Glomerular endothelial cell (primary cell): ENCODE measurements around the gene KRTAP5-8. TPM values are rescaled to one million over a fixed set of nuclear protein-coding genes. Genes with fewer than 3 reads are reported as not detected.
"Not testable (repeated sequence)": the region's sequence is repeated elsewhere in the genome, so short reads cannot be mapped to it uniquely, and the experiment has no call there.

Experiments used
- DNase-seq: peaks from one replicate; pipeline ENCODE4 v3.0.0-alpha.2; 2011; ENCODE audit warnings: low read depth, low spot score; ENCODE audit errors: extremely low read depth
- total RNA-seq: library from RNA; depleted of rRNA; stranded (reverse); fragments of >200 nt; gene quantifications from 2 replicates; pipeline ENCODE4 v1.2.3, GENCODE V29; 2015

Gene KRTAP5-8
- total RNA-seq, 1 donor from 2014 or later, result not detected

DNA sequence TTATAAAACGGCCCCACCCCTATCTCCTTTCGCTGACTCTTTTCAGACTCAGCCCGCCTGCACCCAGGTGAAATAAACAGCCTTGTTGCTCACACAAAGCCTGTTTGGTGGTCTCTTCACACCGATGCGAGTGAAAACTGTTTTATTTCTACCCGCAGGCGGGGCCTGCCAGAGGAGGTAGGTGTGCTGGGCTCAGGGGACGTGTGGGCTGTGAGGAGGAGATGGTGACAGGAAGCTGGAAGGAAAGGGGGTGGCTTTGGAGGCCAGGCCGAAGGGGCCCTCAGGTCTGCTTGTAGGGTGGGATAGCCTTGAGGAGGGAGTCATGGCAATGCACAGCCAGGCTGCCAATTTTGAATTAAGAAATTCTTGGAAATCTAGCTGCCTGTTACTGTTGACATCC lies 32.0 kb upstream of the KRTAP5-8 start:
- no peak for DNase-seq

DNA sequence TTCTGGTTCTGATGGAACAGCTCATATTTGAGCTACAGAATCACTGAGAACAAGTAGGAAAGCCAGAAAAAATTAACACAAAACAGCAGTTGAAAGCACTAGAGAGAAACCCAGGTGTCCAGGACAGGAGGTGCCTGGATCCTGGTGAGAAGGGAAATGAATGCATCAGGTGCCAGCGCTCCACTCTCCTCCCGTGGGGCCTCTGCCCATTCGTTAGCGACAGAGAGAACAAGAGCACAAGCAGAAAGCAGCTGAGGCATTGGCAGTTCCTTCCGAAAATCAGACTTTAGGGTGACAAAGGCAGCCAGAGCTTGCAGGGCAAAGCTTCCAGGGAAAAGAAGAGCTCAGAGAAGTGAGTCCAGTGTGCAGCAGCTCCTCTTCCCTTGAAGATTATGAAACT lies 30.7 kb upstream of the KRTAP5-8 start:
- no peak for DNase-seq

DNA sequence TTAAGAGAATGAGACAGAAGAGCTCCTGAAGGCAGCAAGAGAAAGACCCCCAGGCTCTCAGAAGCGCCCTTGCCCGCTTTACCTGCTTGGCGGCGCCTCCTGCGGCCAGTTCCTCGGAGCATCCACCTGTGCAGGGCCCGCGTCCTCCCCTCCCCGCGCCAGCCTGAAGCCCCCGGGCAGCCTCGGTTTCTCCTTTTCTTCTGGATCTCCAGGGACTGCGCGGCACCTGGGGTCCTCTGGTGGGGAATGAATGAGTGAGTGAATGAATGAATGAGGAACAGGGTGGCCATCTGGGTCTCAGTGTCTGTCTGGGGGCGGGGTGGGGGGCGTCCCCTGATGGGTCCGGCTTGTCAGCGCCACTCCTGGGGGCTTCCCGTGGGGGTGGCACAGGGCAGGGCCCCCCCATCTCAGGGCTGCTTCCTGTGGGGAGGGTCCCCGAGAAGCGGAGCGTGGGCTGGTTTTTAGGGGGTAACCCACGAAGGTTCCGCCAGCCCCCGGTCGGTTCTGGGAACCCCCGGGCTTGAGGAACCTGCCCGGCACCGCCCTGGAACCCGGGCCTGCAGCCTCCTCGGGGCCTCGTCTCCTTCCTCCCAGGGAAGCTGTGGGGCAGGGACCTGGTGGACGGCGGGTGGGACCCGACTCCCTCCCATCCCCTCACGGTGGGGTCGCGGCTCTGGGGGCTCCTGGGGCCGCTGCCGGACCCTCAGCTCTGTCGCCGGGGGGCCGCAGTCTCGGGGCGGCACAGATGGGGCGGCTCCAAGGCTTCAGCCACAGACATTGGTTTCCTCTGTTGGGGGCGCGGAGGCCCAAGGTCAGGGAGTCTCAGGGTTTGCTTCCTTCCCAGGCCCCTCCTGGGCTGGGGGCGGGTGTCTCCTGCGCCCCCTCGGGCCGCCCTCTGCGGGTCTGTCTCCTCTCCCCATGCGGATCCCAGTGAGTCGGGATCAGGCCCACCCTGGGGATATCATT lies 19.0 kb upstream of the KRTAP5-8 start:
- no peak for DNase-seq

DNA sequence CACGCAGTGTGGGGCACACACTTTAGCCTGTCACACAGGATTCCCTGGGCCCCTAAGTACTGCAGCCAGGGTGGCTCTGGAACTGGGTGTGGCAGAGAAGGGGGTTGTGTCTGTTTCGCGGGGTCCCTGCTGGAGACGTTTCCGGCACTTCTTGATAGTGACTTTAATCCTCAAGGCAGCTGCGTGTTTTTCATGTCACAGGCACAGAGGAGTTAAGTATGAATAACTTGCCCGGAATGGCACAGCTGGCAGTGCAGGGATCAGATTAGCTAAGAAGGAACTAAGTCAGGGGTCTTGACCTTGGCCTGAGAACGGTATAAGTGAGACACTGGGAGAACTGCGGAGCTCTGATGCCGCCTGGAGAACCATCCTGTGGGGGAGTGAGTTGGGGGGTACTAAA lies 18.3 kb upstream of the KRTAP5-8 start:
- DNase-seq, result no peak

DNA sequence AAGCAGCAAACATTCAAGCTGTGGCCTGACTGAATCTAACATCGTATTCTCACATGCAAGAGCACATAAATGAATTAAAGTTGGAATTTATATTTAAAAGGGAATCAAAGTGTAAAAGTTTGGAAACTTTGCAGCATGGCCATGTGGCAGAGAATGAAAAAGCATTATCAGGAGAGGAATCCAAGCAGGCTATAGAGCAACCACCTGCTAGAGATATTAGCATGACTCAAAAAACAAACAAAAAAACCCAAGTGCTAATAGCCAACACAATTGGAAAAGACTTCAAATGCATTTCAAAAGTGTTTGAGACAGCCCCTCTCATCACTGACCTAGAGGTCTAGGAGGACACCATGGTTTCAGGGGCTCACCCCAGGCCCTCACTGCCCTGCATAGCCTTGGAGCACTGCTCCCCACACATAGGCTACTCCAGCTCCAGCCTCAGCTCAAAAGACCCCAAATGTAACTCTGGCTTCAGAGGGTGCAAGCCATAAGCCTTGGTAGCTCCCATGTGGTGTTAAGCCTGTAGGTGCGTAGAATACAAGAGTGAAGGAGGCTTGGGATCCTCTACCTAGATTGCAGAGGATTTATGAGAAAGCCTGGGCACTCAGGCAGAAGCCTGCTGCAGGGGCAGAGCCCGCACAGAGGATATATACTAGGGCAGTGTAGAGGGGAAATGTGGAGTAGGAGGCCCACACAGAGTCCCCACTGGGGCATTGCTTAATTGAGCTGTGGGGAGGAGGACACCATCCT lies 12.5 kb upstream of the KRTAP5-8 start:
- no peak for DNase-seq

DNA sequence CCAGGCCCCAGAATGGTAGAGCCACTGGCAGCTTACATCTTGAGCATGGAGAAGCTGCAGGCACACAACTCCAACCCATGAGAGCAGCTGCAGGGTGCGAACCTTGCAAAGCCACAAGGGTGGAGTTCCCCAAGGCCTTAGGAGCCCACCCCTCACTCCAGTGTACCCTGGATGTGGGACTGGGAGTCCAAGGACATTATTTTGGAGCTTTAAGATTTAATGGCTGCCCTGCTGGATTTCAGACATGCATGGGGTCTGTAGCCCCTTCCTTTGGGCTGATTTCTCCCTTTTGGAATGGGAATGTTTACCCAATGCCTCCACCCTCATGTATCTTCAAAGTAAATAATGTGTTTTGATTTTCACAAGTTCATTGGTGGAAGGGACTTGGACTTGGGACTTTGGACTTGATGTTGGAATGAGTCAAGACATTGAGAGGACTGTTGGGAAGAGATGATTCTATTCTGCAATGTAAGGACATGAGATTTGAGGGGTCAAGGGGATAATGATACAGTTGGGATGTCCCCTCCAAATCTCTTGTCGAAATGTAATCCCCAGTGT lies 11.8 kb upstream of the KRTAP5-8 start:
- no peak for DNase-seq

DNA sequence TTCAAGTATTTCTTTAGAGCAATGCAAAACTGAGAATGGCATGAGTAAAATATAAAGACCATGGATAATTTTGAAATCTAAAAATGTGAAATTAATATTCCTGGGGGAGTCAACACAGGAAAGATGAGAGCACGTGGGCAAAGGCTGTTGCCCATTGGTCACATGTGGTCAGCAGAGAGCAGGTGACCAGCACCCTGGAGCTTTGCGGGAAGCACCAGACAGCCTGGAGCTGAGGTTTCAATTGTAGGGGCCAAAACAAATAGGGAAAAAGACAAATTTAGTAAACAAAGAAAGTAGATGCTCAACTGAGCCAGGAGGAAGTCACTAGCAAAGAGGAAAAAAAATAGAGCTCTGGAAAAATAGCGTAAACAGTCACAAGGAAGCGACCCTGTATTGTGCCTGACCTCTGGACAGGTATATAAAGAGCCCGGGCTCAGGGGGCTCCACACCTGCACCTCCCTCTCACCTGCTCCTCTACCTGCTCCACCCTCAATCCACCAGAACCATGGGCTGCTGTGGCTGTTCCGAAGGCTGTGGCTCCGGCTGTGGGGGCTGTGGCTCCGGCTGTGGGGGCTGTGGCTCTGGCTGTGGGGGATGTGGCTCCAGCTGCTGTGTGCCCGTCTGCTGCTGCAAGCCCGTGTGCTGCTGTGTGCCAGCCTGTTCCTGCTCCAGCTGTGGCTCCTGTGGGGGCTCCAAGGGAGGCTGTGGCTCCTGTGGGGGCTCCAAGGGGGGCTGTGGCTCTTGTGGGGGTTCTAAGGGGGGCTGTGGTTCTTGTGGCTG lies 10.8 kb upstream of the KRTAP5-8 start, which contains the start of gene KRTAP5-7:
Gene KRTAP5-7 (plus strand): TSS at position 472 of the 780 bp plus-strand sequence. CDS start 34 bp downstream, at position 506.
- DNase-seq, result not testable (repeated sequence)

DNA sequence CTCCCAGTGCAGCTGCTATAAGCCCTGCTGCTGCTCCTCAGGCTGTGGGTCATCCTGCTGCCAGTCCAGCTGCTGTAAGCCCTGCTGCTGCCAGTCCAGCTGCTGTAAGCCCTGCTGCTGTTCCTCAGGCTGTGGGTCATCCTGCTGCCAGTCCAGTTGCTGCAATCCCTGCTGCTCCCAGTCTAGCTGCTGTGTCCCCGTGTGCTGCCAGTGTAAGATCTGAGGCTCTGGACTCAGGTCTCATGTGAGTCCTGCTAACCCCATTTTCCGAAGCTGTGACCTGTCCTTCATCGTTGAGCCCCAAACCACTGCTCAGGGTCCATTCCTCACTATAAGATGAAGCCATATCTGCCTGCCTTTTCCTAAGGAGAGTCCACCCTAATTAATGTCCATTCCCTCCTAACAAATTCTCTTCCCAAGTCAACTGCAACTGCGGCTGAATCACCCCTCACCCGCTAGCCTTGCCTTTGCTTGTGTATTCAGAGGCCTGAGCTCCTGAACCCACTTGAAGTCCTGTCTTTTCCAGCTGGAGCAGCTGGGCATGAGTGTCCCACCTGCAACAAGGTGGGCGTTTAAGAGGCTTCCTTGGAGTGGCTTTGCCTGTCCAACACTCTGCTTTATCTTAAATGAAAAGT lies 10.1 kb upstream of the KRTAP5-8 start:
- no peak for DNase-seq

DNA sequence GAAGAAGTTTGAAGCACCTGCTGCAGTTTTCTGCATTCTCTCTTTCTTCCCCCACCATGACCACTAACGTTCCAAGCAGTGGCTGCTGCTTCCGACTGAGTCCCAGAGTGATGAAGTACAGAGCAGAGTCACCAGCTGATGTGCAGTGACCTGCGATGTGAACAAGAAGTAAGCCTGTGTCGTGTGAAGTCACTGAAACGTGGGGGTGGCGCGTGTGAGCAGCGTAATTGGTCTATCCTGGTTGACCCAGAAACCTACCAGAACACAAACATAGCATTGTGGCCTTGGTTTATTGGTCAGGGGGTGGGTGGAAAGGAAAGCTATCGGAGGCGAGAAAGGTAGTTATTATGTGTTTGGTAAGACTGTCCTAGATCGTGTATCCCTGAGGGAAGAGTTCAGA lies 7.2 kb upstream of the KRTAP5-8 start:
- no peak for DNase-seq

DNA sequence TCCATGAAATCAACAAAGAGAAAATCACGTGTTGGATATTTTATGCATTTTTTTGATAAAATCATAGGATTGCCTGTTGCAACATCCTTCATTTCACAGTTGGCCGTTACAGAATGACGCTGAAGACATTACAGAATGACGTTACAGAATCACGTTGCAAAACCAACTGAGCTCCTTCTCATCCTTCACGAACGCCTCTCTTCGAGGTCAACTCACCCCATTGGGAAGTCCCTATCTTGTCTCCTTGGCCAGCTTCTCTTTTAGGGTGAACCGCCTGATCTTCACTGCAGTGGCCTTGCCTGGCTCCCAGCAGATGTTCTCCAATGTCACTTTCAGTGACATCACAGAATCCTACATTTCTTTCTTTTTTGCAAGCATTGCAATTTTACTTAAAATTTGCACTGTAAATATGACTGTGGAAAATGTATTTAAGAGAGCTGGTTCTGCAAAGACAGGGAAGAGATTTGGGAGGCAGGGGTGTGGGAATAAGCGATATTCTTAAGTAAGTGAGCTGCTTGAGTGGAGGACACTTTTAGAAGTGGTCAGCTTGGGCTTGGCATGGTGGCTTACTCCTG lies 5.7 kb upstream of the KRTAP5-8 start:
- DNase-seq, result no peak

DNA sequence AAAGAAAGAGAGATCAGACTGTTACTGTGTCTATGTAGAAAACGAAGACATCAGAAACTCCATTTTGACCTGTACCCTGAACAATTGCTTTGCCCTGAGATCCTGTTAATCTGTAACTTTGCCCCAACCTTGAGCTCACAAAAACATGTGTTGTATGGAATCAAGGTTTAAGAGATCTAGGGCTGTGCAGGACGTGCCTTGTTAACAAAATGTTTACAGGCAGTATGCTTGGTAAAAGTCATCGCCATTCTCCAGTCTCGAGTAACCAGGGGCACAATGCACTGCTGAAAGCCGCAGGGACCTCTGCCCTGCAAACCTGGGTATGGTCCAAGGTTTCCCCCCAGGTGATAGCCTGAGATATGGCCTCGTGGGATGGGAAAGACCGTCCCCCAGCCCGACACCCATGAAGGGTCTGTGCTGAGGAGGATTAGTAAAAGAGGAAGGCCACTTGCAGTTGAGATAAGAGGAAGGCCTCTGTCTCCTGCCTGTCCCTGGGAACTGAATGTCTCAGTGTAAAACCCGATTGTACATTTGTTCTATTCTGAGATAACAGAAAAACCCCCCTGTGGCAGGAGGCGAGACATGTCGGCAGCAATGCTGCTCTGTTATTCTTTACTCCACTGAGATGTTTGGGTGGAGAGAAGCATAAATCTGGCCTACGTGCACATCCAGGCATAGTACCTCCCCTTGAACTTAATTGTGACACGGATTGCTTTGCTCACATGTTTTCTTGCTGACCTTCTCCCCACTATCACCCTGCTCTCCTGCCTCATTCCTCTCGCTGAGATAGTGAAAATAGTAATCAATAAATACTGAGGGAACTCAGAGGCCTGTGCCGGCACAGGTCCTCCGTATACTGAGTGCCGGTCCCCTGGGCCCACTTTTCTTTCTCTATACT lies 2.9 kb upstream of the KRTAP5-8 start:
- not testable (repeated sequence) for DNase-seq

DNA sequence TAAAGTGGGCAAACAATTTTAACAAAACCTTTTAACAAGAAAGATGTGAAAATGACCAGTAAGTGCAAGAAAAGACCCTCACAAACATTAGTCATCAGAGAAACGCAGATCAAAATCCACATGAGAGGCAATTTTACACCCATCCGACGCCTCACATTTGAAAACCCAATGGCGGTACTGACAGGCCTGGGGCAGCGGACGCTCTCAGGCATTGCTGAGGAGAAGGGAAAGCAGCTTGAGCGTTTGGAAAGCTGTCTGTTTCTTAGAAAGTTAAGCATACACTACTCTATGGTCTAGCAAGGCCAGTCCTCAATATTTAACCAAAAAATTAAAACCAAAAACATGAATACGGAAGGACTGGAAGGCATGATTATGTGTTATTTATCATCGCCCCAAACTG lies 2.0 kb upstream of the KRTAP5-8 start:
- DNase-seq, result no peak

DNA sequence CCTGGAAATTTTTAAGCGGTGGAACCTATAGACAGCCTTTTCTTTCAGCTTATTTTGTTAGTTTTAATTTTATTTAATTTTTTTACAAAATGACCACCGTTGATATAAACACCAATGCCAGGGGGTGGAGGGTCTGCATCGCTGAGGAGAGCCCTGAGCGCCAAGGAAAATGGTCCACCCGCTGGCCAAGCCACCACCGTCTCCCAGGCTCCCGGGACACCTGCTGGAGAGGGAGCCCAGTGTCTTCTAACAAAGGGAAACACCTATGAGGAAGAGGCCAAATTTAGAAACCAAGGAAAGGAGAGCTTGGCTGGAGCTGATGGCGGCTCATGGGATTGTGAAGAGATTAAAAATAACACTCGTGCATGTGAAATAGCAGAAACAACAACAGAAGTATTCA lies 288 bp upstream of the KRTAP5-8 start:
- no peak for DNase-seq

DNA sequence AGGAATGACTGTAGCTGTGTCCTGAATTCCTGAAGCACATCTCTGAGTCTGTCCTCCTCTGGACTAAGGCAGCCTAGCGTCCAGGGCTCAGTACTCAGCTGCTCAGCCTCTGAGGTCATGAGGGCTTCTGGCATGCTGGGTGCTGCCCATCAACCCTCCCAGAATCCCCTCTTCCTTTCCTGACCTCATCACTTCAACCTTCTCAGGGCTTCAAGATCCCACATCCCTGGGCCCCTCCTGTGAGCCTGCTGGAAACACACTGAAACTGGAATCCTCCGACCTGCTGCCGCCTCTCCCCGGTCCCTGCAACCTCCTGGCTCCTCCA lies 803 bp downstream of the KRTAP5-8 start:
- no peak for DNase-seq

DNA sequence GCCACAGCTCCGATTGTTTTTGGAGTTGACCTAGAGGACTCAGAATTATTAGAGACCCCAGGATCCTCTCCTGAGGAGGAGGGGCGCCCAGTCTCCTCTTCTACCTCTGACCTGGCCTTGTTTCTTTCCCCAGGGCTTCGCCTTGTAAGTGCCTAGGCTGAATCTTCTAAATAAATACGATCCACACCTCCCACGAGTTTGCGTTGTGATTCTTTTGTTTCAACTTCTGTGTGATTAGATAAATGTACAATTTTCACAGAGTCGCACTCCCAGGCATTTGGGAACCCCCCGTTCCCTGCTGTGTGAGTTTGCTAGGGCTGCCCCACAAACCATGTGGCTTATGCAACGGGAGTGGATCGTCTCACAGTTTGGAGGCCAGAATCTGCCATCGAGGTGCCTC lies 1.2 kb downstream of the KRTAP5-8 start:
- no peak for DNase-seq

DNA sequence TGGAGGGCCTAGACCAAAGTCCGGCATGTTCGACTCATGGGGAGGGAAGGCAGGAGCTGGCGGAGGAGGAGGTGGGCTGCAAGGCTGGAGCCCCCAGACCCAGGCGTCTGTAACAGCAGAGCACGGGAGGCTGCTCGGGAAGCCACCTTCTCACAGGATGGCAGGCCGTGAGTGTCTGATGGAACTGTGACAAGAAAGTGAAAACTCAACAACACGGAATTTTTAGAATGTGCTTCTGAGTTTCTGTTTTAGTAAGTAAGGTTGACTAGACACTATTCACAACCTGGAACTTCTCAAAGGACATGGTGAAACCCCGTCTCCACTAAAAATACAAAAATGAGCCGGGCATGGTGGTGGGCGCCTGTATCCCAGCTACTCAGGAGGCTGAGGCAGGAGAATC lies 2.1 kb downstream of the KRTAP5-8 start:
- DNase-seq, result not testable (repeated sequence)

DNA sequence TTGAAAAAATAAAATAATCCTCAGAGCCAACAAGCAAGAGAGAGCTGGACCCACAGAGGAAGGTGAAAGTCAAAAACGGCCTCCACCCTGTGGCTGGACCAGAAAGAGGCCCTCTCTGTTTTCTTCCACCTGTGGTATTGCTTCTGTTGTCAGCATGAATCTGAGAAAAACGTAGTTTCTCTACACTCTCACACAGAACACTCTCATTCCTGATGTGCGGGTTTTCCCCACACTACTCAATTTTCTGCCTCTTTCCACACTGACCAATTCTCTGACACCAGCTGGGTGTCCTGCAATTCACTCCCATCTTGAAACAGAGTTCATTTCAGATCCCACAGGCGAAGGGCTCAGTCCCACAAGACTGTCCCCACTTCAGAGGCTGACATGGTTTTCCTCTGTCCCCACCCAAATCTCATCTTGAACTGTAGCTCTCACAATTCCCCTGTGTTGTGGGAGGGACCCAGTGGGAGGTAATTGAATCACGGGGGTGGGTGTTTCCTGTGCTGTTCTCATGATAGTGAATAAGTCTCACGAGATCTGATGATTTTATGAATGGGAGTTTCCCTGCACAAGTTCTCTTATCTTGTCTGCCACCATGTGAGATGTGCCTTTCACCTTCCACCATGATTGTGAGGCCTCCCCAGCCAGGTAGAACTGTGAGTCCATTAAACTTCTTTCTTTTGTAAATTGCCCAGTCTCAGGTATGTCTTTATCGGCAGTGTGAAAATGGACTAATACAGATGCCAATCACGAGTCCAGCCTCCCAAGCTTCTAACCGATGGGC lies 2.9 kb downstream of the KRTAP5-8 start:
- not testable (repeated sequence) for DNase-seq

DNA sequence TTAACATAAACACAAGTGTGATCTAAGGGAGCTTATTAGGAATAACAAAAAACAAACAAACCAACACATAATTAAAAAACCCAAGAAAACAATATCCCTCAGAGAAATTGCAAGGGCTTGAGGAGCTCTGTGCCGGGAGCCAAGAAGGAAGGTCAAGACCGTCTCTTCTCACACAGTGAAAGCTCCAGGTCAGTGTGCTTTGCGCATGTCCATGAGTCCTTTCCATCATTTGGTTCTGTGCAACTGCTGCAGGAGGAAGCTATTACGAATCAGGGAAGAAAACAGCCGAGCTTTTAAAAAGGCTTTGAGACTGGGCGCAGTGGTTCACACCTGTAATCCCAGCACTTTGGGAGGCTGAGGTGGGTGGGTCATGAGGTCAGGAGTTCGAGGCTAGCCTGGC lies 4.6 kb downstream of the KRTAP5-8 start:
- no peak for DNase-seq
